DOHH2 (cell line): ENCODE results near the gene NPAS3.

Source experiments
- H3F3A ChIP-seq: fragments of 200-600 bp; sonication (generic), shearing (Covaris generic); 2 replicates; pipeline ENCODE4 v1.6.0; 2016; ENCODE audit warnings: antibody characterized with exemption, mild to moderate bottlenecking; ENCODE audit not compliant: control insufficient read depth, insufficient read depth
- H3K27ac ChIP-seq: fragments of 200-600 bp; sonication (generic); 2 replicates; pipeline ENCODE4 v1.5.1; 2014; ENCODE audit warnings: low read depth, mild to moderate bottlenecking, low read length, moderate library complexity
- H3K27me3 ChIP-seq: fragments of 200-600 bp; sonication (generic); 2 replicates; pipeline ENCODE4 v1.6.1; 2014; ENCODE audit warnings: mild to moderate bottlenecking, low read length, mixed read lengths; ENCODE audit not compliant: control insufficient read depth
- H3K36me3 ChIP-seq: fragments of 200-600 bp; sonication (generic); 2 replicates; pipeline ENCODE4 v1.6.1; 2014; ENCODE audit warnings: mild to moderate bottlenecking, low read length, moderate library complexity, mixed read lengths; ENCODE audit not compliant: control insufficient read depth
- H3K4me1 ChIP-seq: fragments of 200-600 bp; sonication (generic); 2 replicates; pipeline ENCODE4 v1.6.1; 2014; ENCODE audit warnings: mild to moderate bottlenecking, low read length, mixed read lengths; ENCODE audit not compliant: control insufficient read depth
- H3K4me2 ChIP-seq: fragments of 200-600 bp; sonication (generic); 2 replicates; pipeline ENCODE4 v1.6.0; 2014; ENCODE audit warnings: mild to moderate bottlenecking, low read length, moderate library complexity
- H3K4me3 ChIP-seq: fragments of 200-600 bp; sonication (generic); 2 replicates; pipeline ENCODE4 v1.5.1; 2014; ENCODE audit warnings: mild to moderate bottlenecking, low read length, mixed read lengths
- H3K79me2 ChIP-seq: fragments of 200-600 bp; sonication (generic); 2 replicates; pipeline ENCODE4 v1.6.1; 2014; ENCODE audit warnings: mild to moderate bottlenecking, low read length, mixed read lengths; ENCODE audit not compliant: control insufficient read depth
- H3K9me2 ChIP-seq: fragments of 200-600 bp; sonication (generic); replicated peaks from 2 replicates; pipeline ENCODE4 v1.6.1; 2014; ENCODE audit warnings: mild to moderate bottlenecking, low read length, mixed read lengths; ENCODE audit not compliant: control insufficient read depth
- H3K9me3 ChIP-seq: fragments of 200-600 bp; sonication (generic); 2 replicates; pipeline ENCODE4 v1.6.1; 2014; ENCODE audit warnings: antibody characterized with exemption, low read length, mixed read lengths; ENCODE audit not compliant: control insufficient read depth, insufficient read depth
- H4K20me1 ChIP-seq: fragments of 200-600 bp; sonication (generic); 2 replicates; pipeline ENCODE4 v1.6.0; 2014; ENCODE audit warnings: low read depth, mild to moderate bottlenecking, antibody characterized with exemption, low read length, moderate library complexity; ENCODE audit not compliant: control insufficient read depth, insufficient read depth
- EZH2phosphoT487 ChIP-seq: fragments of 200-600 bp; sonication (generic); IDR thresholded peaks from 2 replicates; pipeline ENCODE4 v1.6.1; 2017; ENCODE audit warnings: borderline replicate concordance, mild to moderate bottlenecking, antibody characterized with exemption, low read length, moderate library complexity, mixed read lengths
- TF ChIP-seq, protein P1 (sequence below): fragments of 200-600 bp; sonication (generic); IDR thresholded peaks from one replicate; pipeline ENCODE4 v1.5.1; 2014; ENCODE audit warnings: antibody characterized with exemption, mild to moderate bottlenecking, low read depth, low read length; ENCODE audit not compliant: poor library complexity, severe bottlenecking

Gene NPAS3

DNA sequence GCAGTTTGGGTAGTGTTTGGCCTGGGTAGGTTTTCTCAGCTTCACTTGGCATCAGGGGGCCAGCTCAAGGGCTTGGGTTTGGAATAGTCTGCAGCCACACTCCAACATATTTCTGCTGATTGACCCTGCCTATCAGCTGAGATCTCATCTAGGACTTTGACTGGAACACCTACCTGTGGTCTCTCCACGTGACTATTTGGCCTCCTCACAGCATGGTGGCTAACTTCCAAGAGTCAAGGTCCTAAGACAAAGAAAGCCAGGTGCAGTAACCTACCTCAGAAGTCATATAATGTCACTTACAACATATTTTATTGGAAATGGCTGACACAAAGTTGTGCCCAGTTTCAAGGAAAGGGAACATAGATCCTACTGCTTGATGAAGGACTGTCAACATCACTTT lies 531.2 kb downstream of the NPAS3 start:
- Histone ChIP-seq H3K9me2 (no peaks in the 10 kb centered on the region), H3K36me3 (no peaks in the 10 kb centered on the region), H3K27ac (no peak overlapping the region), H4K20me1 (no peaks in the 10 kb centered on the region), H3K4me3 (no peak overlapping the region), H3K27me3 (no peaks in the 10 kb centered on the region), H3F3A (no peaks in the 10 kb centered on the region), H3K79me2 (no peaks in the 10 kb centered on the region), H3K4me2 (no peak overlapping the region), H3K9me3 (no peaks in the 10 kb centered on the region; the same call in 1 of the 2 replicates), H3K4me1 (no peaks in the 10 kb centered on the region)
- TF ChIP-seq, protein P1, sequence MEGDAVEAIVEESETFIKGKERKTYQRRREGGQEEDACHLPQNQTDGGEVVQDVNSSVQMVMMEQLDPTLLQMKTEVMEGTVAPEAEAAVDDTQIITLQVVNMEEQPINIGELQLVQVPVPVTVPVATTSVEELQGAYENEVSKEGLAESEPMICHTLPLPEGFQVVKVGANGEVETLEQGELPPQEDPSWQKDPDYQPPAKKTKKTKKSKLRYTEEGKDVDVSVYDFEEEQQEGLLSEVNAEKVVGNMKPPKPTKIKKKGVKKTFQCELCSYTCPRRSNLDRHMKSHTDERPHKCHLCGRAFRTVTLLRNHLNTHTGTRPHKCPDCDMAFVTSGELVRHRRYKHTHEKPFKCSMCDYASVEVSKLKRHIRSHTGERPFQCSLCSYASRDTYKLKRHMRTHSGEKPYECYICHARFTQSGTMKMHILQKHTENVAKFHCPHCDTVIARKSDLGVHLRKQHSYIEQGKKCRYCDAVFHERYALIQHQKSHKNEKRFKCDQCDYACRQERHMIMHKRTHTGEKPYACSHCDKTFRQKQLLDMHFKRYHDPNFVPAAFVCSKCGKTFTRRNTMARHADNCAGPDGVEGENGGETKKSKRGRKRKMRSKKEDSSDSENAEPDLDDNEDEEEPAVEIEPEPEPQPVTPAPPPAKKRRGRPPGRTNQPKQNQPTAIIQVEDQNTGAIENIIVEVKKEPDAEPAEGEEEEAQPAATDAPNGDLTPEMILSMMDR = no peak
- TF ChIP-seq EZH2phosphoT487 = no peak

- H3K79me2 ChIP-seq = no peaks in the 10 kb centered on the region
- H4K20me1 ChIP-seq = no peaks in the 10 kb centered on the region
- H3K36me3 ChIP-seq = no peaks in the 10 kb centered on the region
- H3K4me1 ChIP-seq = no peaks in the 10 kb centered on the region
- H3K9me3 ChIP-seq = no peaks in the 10 kb centered on the region
- no peak for TF ChIP-seq EZH2phosphoT487
- TF ChIP-seq, protein P1 = no peak
- H3K27me3 ChIP-seq = no peaks in the 10 kb centered on the region
- H3K4me2 ChIP-seq = no peak overlapping the region
- H3K4me3 ChIP-seq = no peak overlapping the region
- H3K9me2 ChIP-seq = no peaks in the 10 kb centered on the region
- no peaks in the 10 kb centered on the region for H3F3A ChIP-seq
- no peak overlapping the region for H3K27ac ChIP-seq
These were observed 533.1 kb downstream of the NPAS3 start for GRCh38 chr14:33471776-33472175.

DNA sequence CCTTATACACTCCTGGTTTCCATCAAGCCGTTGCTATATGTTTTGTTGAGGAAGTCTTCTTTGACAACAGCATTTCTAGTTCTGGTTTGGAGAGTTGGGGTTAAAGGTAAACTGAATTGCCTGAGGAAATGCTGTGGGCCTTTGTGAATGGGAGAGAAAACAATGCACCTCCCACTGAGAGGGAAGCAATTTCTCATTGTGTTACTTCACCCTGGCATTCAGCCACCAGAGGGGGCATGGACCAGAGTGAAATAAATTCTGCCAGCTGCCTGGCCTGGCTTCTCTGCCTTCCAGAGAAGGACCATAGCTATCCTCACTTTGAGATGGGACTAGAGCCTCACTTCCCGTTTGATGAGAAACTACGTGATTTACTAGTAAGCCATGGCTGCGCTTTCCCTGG lies 536.9 kb downstream of the NPAS3 start:
- H3K9me3 ChIP-seq = no peaks in the 10 kb centered on the region
- H3K4me1 ChIP-seq = no peaks in the 10 kb centered on the region
- no peaks in the 10 kb centered on the region for H3K79me2 ChIP-seq
- no peaks in the 10 kb centered on the region for H4K20me1 ChIP-seq
- no peaks in the 10 kb centered on the region for H3K9me2 ChIP-seq
- H3K27ac ChIP-seq = no peak overlapping the region
- H3K4me2 ChIP-seq = no peak overlapping the region
- TF ChIP-seq EZH2phosphoT487 = no peak
- TF ChIP-seq, protein P1 = peak; percentile 22
- no peaks in the 10 kb centered on the region for H3F3A ChIP-seq
- H3K27me3 ChIP-seq = no peaks in the 10 kb centered on the region
- no peaks in the 10 kb centered on the region for H3K36me3 ChIP-seq
- no peak overlapping the region for H3K4me3 ChIP-seq

DNA sequence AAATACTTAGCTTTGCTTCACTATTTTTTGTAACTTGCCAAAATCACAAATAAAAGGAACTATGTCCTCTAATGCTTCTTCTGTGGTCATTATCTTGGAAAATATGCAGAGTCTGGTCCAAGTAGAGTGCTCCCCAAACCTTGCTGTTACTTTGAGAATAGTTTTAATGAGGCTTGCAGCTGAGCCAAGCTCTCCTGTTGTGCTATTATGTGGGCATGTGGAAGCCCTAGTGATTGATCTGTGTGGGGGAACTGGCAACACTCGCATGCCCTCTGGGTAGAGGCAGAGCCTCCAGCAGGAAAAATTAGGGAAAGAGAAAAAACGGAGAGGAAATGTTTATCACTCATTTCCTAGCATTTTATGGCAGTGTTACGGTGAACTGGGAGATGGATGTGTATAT lies 539.1 kb downstream of the NPAS3 start:
- no peaks in the 10 kb centered on the region for H3K79me2 ChIP-seq
- no peaks in the 10 kb centered on the region for H3K9me2 ChIP-seq
- no peaks in the 10 kb centered on the region for H3K27me3 ChIP-seq
- H3K9me3 ChIP-seq = no peaks in the 10 kb centered on the region
- no peaks in the 10 kb centered on the region for H3K4me1 ChIP-seq
- H3K4me2 ChIP-seq = no peak overlapping the region
- H4K20me1 ChIP-seq = no peaks in the 10 kb centered on the region
- TF ChIP-seq, protein P1 = no peak
- no peak for TF ChIP-seq EZH2phosphoT487
- no peak overlapping the region for H3K4me3 ChIP-seq
- H3K27ac ChIP-seq = no peak overlapping the region
- H3K36me3 ChIP-seq = no peaks in the 10 kb centered on the region
- no peaks in the 10 kb centered on the region for H3F3A ChIP-seq
